ENCODE results near the gene AP5S1. TPM values are rescaled to one million over a fixed set of nuclear protein-coding genes. Genes with fewer than 3 reads are reported as not detected.

The AP5S1 gene
- total and polyA plus RNA-seq, 11 donors: 9.5 to 18.6 (median 11.4) TPM

DNA sequence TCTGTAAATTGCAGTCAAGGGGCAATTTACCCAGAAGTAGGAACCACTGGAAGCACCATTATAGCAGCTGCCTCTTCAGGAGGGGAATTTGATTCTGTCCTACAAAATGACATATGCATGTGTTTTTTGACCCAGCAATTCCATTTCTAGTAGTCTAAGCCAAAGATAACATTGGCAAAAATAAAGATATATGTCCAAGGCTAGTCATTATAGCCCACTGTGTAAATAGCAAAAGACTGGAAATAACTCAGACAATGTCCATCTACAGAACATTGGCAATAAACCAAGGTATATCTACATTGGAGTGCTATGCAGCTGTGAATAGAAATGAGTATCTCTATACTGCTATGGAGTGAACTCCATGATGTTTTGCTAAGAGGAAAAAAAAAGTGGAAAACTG lies 56.3 kb downstream of the AP5S1 start:
- peaks cover 0 to 47% (median 23%) of the 10 kb centered on the region in 9 donors for H3K36me3 ChIP-seq
- intact Hi-C loops (cut with DNase I): no loop called here
- H3K27ac ChIP-seq: no peak overlapping the region
- DNase-seq: no peak
- peaks cover 0 to 14% (median 0%) of the 10 kb centered on the region in 12 donors for H3K4me1 ChIP-seq
- H3K27me3 ChIP-seq: no peaks in the 10 kb centered on the region
- no peak for ATAC-seq
- H3K4me3 ChIP-seq: no peak overlapping the region
- H3K9me3 ChIP-seq: no peaks in the 10 kb centered on the region
- no peak for TF ChIP-seq POLR2A (IDR thresholded peaks at IDR 0.05)
- TF ChIP-seq, protein P1, sequence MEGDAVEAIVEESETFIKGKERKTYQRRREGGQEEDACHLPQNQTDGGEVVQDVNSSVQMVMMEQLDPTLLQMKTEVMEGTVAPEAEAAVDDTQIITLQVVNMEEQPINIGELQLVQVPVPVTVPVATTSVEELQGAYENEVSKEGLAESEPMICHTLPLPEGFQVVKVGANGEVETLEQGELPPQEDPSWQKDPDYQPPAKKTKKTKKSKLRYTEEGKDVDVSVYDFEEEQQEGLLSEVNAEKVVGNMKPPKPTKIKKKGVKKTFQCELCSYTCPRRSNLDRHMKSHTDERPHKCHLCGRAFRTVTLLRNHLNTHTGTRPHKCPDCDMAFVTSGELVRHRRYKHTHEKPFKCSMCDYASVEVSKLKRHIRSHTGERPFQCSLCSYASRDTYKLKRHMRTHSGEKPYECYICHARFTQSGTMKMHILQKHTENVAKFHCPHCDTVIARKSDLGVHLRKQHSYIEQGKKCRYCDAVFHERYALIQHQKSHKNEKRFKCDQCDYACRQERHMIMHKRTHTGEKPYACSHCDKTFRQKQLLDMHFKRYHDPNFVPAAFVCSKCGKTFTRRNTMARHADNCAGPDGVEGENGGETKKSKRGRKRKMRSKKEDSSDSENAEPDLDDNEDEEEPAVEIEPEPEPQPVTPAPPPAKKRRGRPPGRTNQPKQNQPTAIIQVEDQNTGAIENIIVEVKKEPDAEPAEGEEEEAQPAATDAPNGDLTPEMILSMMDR (IDR thresholded peaks at IDR 0.05): no peak

Other genes starting within 250 kb of the AP5S1 start
- not detected for gene GFRA4, start 157.1 kb upstream of the AP5S1 start, total RNA-seq
- gene GFRA4, start 157.1 kb upstream of the AP5S1 start, polyA plus RNA-seq: not detected
- 10 to 100 TPM in 2 of 9 donors, 1 to 10 TPM in 7; 2.3 to 10.7 (median 3.5) TPM for gene ADAM33, start 138.5 kb upstream of the AP5S1 start, total RNA-seq
- gene ADAM33, start 138.5 kb upstream of the AP5S1 start, polyA plus RNA-seq: 10 to 100 TPM in 1 of 2 donors, 1 to 10 TPM in 1; 3.2 to 21.2 TPM
- gene SIGLEC1, start 107.9 kb upstream of the AP5S1 start, total RNA-seq: 10 to 100 TPM in 2 of 9 donors, 1 to 10 TPM in 7; 1.5 to 51.9 (median 5.7) TPM
- 1 to 10 TPM; 1.9 to 6.1 TPM for gene SIGLEC1, start 107.9 kb upstream of the AP5S1 start, polyA plus RNA-seq
- gene HSPA12B, start 87.9 kb upstream of the AP5S1 start, total RNA-seq: 10 to 100 TPM; 10.4 to 35.7 (median 14.3) TPM
- gene HSPA12B, start 87.9 kb upstream of the AP5S1 start, polyA plus RNA-seq: 10 to 100 TPM; 11.8 to 17.3 TPM
- gene ADISSP, start 52.8 kb upstream of the AP5S1 start, total RNA-seq: 10 to 100 TPM in 6 of 9 donors, 1 to 10 TPM in 3; 7.8 to 22.2 (median 13.7) TPM
- gene ADISSP, start 52.8 kb upstream of the AP5S1 start, polyA plus RNA-seq: 10 to 100 TPM in 1 of 2 donors, 1 to 10 TPM in 1; 9.8 to 19.3 TPM
- under 1 TPM in 4 of 9 donors, not detected in 5; 0.18 to 0.65 (median 0.30) TPM for gene SPEF1, start 39.1 kb upstream of the AP5S1 start, total RNA-seq
- under 1 TPM; 0.11 to 0.17 TPM for gene SPEF1, start 39.1 kb upstream of the AP5S1 start, polyA plus RNA-seq
- 100 to 1,000 TPM in 1 of 9 donors, 10 to 100 TPM in 8; 56.2 to 122 (median 74.0) TPM for gene CENPB, start 33.8 kb upstream of the AP5S1 start, total RNA-seq
- 100 to 1,000 TPM in 1 of 2 donors, 10 to 100 TPM in 1; 77.1 to 105 TPM for gene CENPB, start 33.8 kb upstream of the AP5S1 start, polyA plus RNA-seq
- 10 to 100 TPM in 4 of 9 donors, 1 to 10 TPM in 5; 4.0 to 30.4 (median 8.6) TPM for gene CDC25B, start 24.2 kb upstream of the AP5S1 start, total RNA-seq
- gene CDC25B, start 24.2 kb upstream of the AP5S1 start, polyA plus RNA-seq: 10 to 100 TPM in 1 of 2 donors, 1 to 10 TPM in 1; 6.8 to 17.2 TPM
- gene MAVS, start 26.3 kb downstream of the AP5S1 start, total RNA-seq: 10 to 100 TPM; 32.5 to 74.0 (median 43.3) TPM
- gene MAVS, start 26.3 kb downstream of the AP5S1 start, polyA plus RNA-seq: 10 to 100 TPM; 41.8 to 49.6 TPM
- 10 to 100 TPM; 15.9 to 28.9 (median 18.1) TPM for gene PANK2, start 68.8 kb downstream of the AP5S1 start, total RNA-seq
- gene PANK2, start 68.8 kb downstream of the AP5S1 start, polyA plus RNA-seq: 10 to 100 TPM; 13.9 to 24.2 TPM
- gene RNF24, start 195.0 kb downstream of the AP5S1 start, total RNA-seq: 10 to 100 TPM in 2 of 9 donors, 1 to 10 TPM in 7; 4.2 to 15.2 (median 6.4) TPM
- 1 to 10 TPM; 1.2 to 6.8 TPM for gene RNF24, start 195.0 kb downstream of the AP5S1 start, polyA plus RNA-seq

Data from heart left ventricle (tissue), 16 donors.